Measurements from ENCODE around the gene MAB21L3. TPM values are rescaled to one million over a fixed set of nuclear protein-coding genes. Genes with fewer than 3 reads are reported as not detected.

The MAB21L3 gene
- total RNA-seq, 1 experiment from 2014 or later, result 0.21 TPM

GRCh38 chr1:116092752-116093489, 18.3 kb upstream of the MAB21L3 start:
- CTCF ChIA-PET, result interaction anchor here (0.6 to 1.4 kb wide), 2 partner anchors 17 to 407 kb away, joined by 3 to 6 read pairs; no protein-coding TSS in a partner anchor
- BruUV-seq (replicated peaks), result no TSS peak
- no peak for TF ChIP-seq CTCF (IDR thresholded peaks at IDR 0.05; ENCODE audit: unreplicated experiment)
- Mint-ChIP-seq H3K9me3 (ENCODE audit: low read depth, unreplicated experiment) (peaks cover 6% of the 10 kb centered on the region), H3K27ac (ENCODE audit: unreplicated experiment) (peak overlapping the region; percentile 56), H3K4me3 (ENCODE audit: low read depth, unreplicated experiment) (peak overlapping the region; percentile 16), H3K27me3 (ENCODE audit: unreplicated experiment) (no peaks in the 10 kb centered on the region), H3K36me3 (ENCODE audit: insufficient read depth, unreplicated experiment) (no peaks in the 10 kb centered on the region), H3K4me1 (ENCODE audit: low read depth, unreplicated experiment) (peaks cover 17% of the 10 kb centered on the region)
- intact Hi-C loops (cut with micrococcal nuclease; ENCODE audit: unreplicated experiment), result no loop called here
- DNase-seq, result peak; percentile 23

GRCh38 chr1:116095027-116095426, 16.2 kb upstream of the MAB21L3 start:
- TF ChIP-seq CTCF (IDR thresholded peaks at IDR 0.05; ENCODE audit: unreplicated experiment), result no peak
- no peaks in the 10 kb centered on the region for H3K36me3 Mint-ChIP-seq (ENCODE audit: insufficient read depth, unreplicated experiment)
- no peak for DNase-seq
- H3K4me1 Mint-ChIP-seq (ENCODE audit: low read depth, unreplicated experiment), result peaks cover 17% of the 10 kb centered on the region
- peaks cover 2% of the 10 kb centered on the region for H3K9me3 Mint-ChIP-seq (ENCODE audit: low read depth, unreplicated experiment)
- no peaks in the 10 kb centered on the region for H3K27me3 Mint-ChIP-seq (ENCODE audit: unreplicated experiment)
- H3K27ac Mint-ChIP-seq (ENCODE audit: unreplicated experiment), result no peak overlapping the region
- intact Hi-C loops (cut with micrococcal nuclease; ENCODE audit: unreplicated experiment), result no loop called here
- CTCF ChIA-PET, result no interaction called here
- H3K4me3 Mint-ChIP-seq (ENCODE audit: low read depth, unreplicated experiment), result no peak overlapping the region
- no TSS peak for BruUV-seq (replicated peaks)

DNA sequence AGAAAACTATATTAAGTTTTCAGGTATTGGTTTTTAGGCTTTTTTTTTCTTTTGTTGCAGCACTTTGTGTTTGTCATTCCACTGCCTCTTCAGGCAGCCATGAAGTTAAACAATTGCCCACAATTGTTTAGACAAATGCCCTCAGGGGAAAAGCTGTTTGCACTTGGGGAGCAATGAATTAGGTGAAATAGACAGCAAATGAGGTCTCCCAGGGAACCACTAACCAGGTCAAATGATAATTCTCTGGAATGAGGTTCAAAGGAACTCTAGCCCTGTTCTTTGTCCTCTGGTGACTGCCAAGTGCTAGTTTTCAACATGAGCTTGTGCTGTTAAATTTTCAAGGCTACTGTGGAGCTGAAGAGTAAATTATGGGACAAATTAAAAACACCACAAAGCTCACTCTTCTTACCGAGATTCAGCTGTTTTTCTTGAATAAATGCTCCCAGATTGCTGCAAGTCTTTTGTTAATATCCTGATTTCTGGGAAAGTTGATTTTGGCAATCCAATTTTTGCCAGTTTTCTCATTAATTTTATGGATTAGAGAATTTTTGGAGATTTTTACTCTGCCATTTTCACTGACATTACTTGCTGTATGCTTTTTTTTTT, 15.1 kb upstream of the MAB21L3 start:
- no peaks in the 10 kb centered on the region for H3K9me3 Mint-ChIP-seq (ENCODE audit: low read depth, unreplicated experiment)
- no peaks in the 10 kb centered on the region for H3K36me3 Mint-ChIP-seq (ENCODE audit: insufficient read depth, unreplicated experiment)

DNA sequence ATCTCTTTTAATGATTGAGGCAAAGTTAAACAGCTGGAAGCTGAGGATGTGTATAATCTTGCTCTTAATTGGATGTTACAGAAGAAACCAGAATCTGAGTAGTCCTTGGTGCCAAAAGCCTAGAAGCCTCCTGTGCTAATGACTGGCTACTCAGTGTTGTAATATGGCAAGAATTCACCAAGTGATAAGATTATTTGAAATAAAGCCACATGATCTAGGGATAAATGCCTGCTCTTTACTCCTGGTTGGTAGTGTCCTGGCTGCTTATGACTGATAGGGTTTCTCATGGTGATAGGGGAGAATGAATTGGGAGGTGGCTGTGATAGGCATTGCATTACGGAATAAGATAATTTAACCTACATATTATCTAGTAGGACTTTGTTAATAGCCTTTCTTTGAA, 13.6 kb upstream of the MAB21L3 start:
- BruUV-seq (replicated peaks), result no TSS peak
- TF ChIP-seq CTCF (IDR thresholded peaks at IDR 0.05; ENCODE audit: unreplicated experiment), result no peak
- no peak overlapping the region for H3K4me3 Mint-ChIP-seq (ENCODE audit: low read depth, unreplicated experiment)
- no peaks in the 10 kb centered on the region for H3K9me3 Mint-ChIP-seq (ENCODE audit: low read depth, unreplicated experiment)
- no peaks in the 10 kb centered on the region for H3K36me3 Mint-ChIP-seq (ENCODE audit: insufficient read depth, unreplicated experiment)
- intact Hi-C loops (cut with micrococcal nuclease; ENCODE audit: unreplicated experiment), result no loop called here
- H3K27ac Mint-ChIP-seq (ENCODE audit: unreplicated experiment), result no peak overlapping the region
- no peaks in the 10 kb centered on the region for H3K27me3 Mint-ChIP-seq (ENCODE audit: unreplicated experiment)
- no peak for DNase-seq
- peaks cover 10% of the 10 kb centered on the region for H3K4me1 Mint-ChIP-seq (ENCODE audit: low read depth, unreplicated experiment)
- CTCF ChIA-PET, result no interaction called here

More for the DNA sequence above, 15.1 kb upstream of the MAB21L3 start:
- H3K27me3 Mint-ChIP-seq (ENCODE audit: unreplicated experiment), result no peaks in the 10 kb centered on the region
- H3K27ac Mint-ChIP-seq (ENCODE audit: unreplicated experiment), result no peak overlapping the region
- no peak overlapping the region for H3K4me3 Mint-ChIP-seq (ENCODE audit: low read depth, unreplicated experiment)
- no peak for DNase-seq
- H3K4me1 Mint-ChIP-seq (ENCODE audit: low read depth, unreplicated experiment), result peaks cover 17% of the 10 kb centered on the region
- intact Hi-C loops (cut with micrococcal nuclease; ENCODE audit: unreplicated experiment), result no loop called here
- no peak for TF ChIP-seq CTCF (IDR thresholded peaks at IDR 0.05; ENCODE audit: unreplicated experiment)
- CTCF ChIA-PET, result no interaction called here
- no TSS peak for BruUV-seq (replicated peaks)

Measured in Calu3 (cell line).